K562 (cell line): Measurements from ENCODE around the gene SSBP2. TPM values are rescaled to one million over a fixed set of nuclear protein-coding genes. Genes with fewer than 3 reads are reported as not detected.
A peak's percentile ranks its signal among the peaks of the same experiment; 100 is the strongest.

Experiments used
- ATF7 ChIP-seq: fragments of 450-650 bp; IDR thresholded peaks from 2 replicates; pipeline ENCODE4 v1.7.1; 2014; ENCODE audit warnings: mild to moderate bottlenecking, moderate library complexity
- BCL6 ChIP-seq: fragments of 250-450 bp; sonication (Bioruptor Pico); IDR thresholded peaks from 2 replicates; pipeline ENCODE4 v1.4.0; 2020
- BRD9 ChIP-seq: fragments of 450-650 bp; IDR thresholded peaks from 2 replicates; pipeline ENCODE4 v1.6.1; 2018; ENCODE audit warnings: low read depth; ENCODE audit not compliant: partially characterized antibody
- CBX8 ChIP-seq: fragments of 200-600 bp; sonication (generic); IDR thresholded peaks from 2 replicates; pipeline ENCODE4 v1.6.1; 2012; ENCODE audit warnings: borderline replicate concordance, mixed run types, low read depth, mild to moderate bottlenecking, moderate library complexity, mixed read lengths, low read length, control low read depth, inconsistent platforms; ENCODE audit not compliant: poor library complexity, severe bottlenecking; ENCODE audit errors: extremely low read depth
- ESRRA ChIP-seq: fragments of 450-650 bp; IDR thresholded peaks from 2 replicates; pipeline ENCODE4 v1.6.1; 2014; ENCODE audit warnings: low read depth, mild to moderate bottlenecking, moderate library complexity, borderline replicate concordance
- FIP1L1 ChIP-seq: fragments of 200-400 bp; formaldehyde crosslinking; IDR thresholded peaks from 2 replicates; pipeline ENCODE4 v1.6.1; 2018; ENCODE audit warnings: mild to moderate bottlenecking, low read depth, low read length; ENCODE audit not compliant: poor library complexity, severe bottlenecking
- FOSL1 ChIP-seq: fragments of 200-800 bp; sonication (Bioruptor generic); conservative IDR thresholded peaks from 2 replicates; pipeline ENCODE4 v1.6.1; 2016; ENCODE audit warnings: missing genetic modification characterization, missing compliant biosample characterization
- HDAC1 ChIP-seq, 2 experiments: fragments of 450-650 bp; IDR thresholded peaks; 2 replicates each; pipeline ENCODE4 v1.6.1; 2016 to 2017; ENCODE audit warnings: inconsistent platforms in 1 of 2, mild to moderate bottlenecking in 1 of 2, moderate library complexity in 1 of 2
- HMG20A ChIP-seq: fragments of 450-650 bp; formaldehyde crosslinking; conservative IDR thresholded peaks from 2 replicates; pipeline ENCODE4 v1.4.0; 2020; ENCODE audit warnings: mild to moderate bottlenecking, mixed read lengths
- KDM2B ChIP-seq: fragments of 250-450 bp; sonication (Bioruptor Pico); IDR thresholded peaks from 2 replicates; pipeline ENCODE4 v1.8.0; 2021; ENCODE audit warnings: mild to moderate bottlenecking, moderate library complexity
- MCM5 ChIP-seq: fragments of 450-650 bp; IDR thresholded peaks from 2 replicates; pipeline ENCODE4 v1.6.1; 2016; ENCODE audit warnings: low read depth
- RBM14 ChIP-seq: fragments of 200-400 bp; formaldehyde crosslinking; IDR thresholded peaks from 2 replicates; pipeline ENCODE4 v1.6.1; 2018; ENCODE audit warnings: low read depth, mild to moderate bottlenecking, low read length, moderate library complexity, borderline replicate concordance; ENCODE audit not compliant: insufficient read depth
- RBM25 ChIP-seq: fragments of 200-400 bp; formaldehyde crosslinking; IDR thresholded peaks from 2 replicates; pipeline ENCODE4 v1.6.1; 2018; ENCODE audit warnings: low read length, low read depth, moderate library complexity; ENCODE audit not compliant: severe bottlenecking
- SMARCA4 ChIP-seq: fragments of 450-650 bp; IDR thresholded peaks from 2 replicates; pipeline ENCODE4 v1.6.1; 2016
- SNAPC5 ChIP-seq: fragments of 250-450 bp; sonication (Bioruptor Pico); IDR thresholded peaks from 2 replicates; pipeline ENCODE4 v1.8.0; 2021; ENCODE audit warnings: moderate library complexity, mild to moderate bottlenecking, inconsistent platforms
- SRSF1 ChIP-seq: fragments of 200-400 bp; formaldehyde crosslinking; IDR thresholded peaks from 2 replicates; pipeline ENCODE4 v1.6.1; 2017; ENCODE audit warnings: mild to moderate bottlenecking, low read depth, low read length, moderate library complexity
- STAT5B ChIP-seq: fragments of 250-450 bp; sonication (Bioruptor Pico); IDR thresholded peaks from 2 replicates; pipeline ENCODE4 v1.8.0; 2021; ENCODE audit warnings: mild to moderate bottlenecking, inconsistent platforms
- TAF1 ChIP-seq: IDR thresholded peaks from 2 replicates; pipeline ENCODE4 v1.6.1; 2011; ENCODE audit warnings: mild to moderate bottlenecking, low read length, moderate library complexity; ENCODE audit not compliant: insufficient read depth, control insufficient read depth, severe bottlenecking; ENCODE audit errors: extremely low read depth
- TAF9B ChIP-seq: fragments of 450-650 bp; IDR thresholded peaks from 2 replicates; pipeline ENCODE4 v1.6.1; 2018; ENCODE audit warnings: mild to moderate bottlenecking; ENCODE audit not compliant: partially characterized antibody
- ZBTB7A ChIP-seq: IDR thresholded peaks from 2 replicates; pipeline ENCODE4 v1.6.1; 2011; ENCODE audit warnings: low read depth, mild to moderate bottlenecking, low read length, moderate library complexity, borderline replicate concordance; ENCODE audit not compliant: control insufficient read depth
- ZBTB8A ChIP-seq: fragments of 450-650 bp; IDR thresholded peaks from 2 replicates; pipeline ENCODE4 v1.6.1; 2018; ENCODE audit warnings: mild to moderate bottlenecking, moderate library complexity; ENCODE audit not compliant: partially characterized antibody
- ZKSCAN3 ChIP-seq: fragments of 250-450 bp; sonication (Bioruptor Pico); IDR thresholded peaks from 2 replicates; pipeline ENCODE4 v1.4.0; 2020
- ZNF140 ChIP-seq: fragments of 250-450 bp; sonication (Bioruptor Pico); IDR thresholded peaks from 2 replicates; pipeline ENCODE4 v1.8.0; 2021; ENCODE audit warnings: moderate library complexity, mild to moderate bottlenecking, inconsistent platforms
- ZNF224 ChIP-seq: sonication (generic); formaldehyde crosslinking; IDR thresholded peaks from 2 replicates; pipeline ENCODE4 v1.8.0; 2022; ENCODE audit warnings: mild to moderate bottlenecking, missing genetic modification reagents
- ZNF232 ChIP-seq: sonication (generic); formaldehyde crosslinking; IDR thresholded peaks from 2 replicates; pipeline ENCODE4 v1.8.0; 2022; ENCODE audit warnings: mild to moderate bottlenecking, missing genetic modification reagents
- ZNF41 ChIP-seq: fragments of 250-450 bp; sonication (Bioruptor Pico); conservative IDR thresholded peaks from 2 replicates; pipeline ENCODE4 v1.4.0; 2020; ENCODE audit warnings: mild to moderate bottlenecking
- ZNF57 ChIP-seq: fragments of 450-650 bp; formaldehyde crosslinking; IDR thresholded peaks from 2 replicates; pipeline ENCODE4 v1.4.0; 2020; ENCODE audit warnings: mild to moderate bottlenecking, moderate library complexity
- ZNF766 ChIP-seq: fragments of 200-800 bp; sonication (Bioruptor generic); conservative IDR thresholded peaks from 2 replicates; pipeline ENCODE4 v1.6.1; 2016; ENCODE audit warnings: missing genetic modification characterization, missing compliant biosample characterization
- ZNF79 ChIP-seq: fragments of 250-450 bp; sonication (Bioruptor Pico); IDR thresholded peaks from 2 replicates; pipeline ENCODE4 v1.4.0; 2020; ENCODE audit warnings: low read depth, mild to moderate bottlenecking, moderate library complexity
- polyA plus RNA-seq, 8 experiments: library from polyadenylated mRNA; depleted of rRNA in 4 of 8; stranded (reverse) in 5 of 8; unstranded in 3 of 8; fragments of >200 nt; fragmentation: Nextera tagmentation in 2 of 8; fragmentation: Illumina TruSeq in 1 of 8; extraction: Ambion mirVana in 2 of 8; extraction: Trizol in 1 of 8; gene quantifications; 2 replicates each; pipeline versions ENCODE4 v1.2.1 to v1.2.3, GENCODE V29; 2011 to 2014; ENCODE audit warnings: inconsistent platforms in 1 of 8, missing spikeins in 1 of 8
- total RNA-seq, 7 experiments: library from RNA; depleted of rRNA in 6 of 7; stranded (reverse); fragments of >200 nt in 6 of 7; fragmentation: Illumina TruSeq in 2 of 7; extraction: Trizol in 2 of 7; gene quantifications; 2 replicates each; pipeline versions ENCODE4 v1.2.1 to v1.2.3, GENCODE V29; 2011 to 2021; ENCODE audit warnings: low replicate concordance in 1 of 7
- TF ChIP-seq, protein P1 (sequence below): sonication (generic); formaldehyde crosslinking; IDR thresholded peaks from 2 replicates; pipeline ENCODE4 v1.8.0; 2022; ENCODE audit warnings: mild to moderate bottlenecking, missing genetic modification reagents

SSBP2 gene
- total and polyA plus RNA-seq, 9 of the 15 experiments (the other 6 are each of a cell fraction or from before 2014, with no cell fraction given) = 22.3 to 133 (median 42.1) TPM

GRCh38 chr5:81751009-81751835 is at the start of gene SSBP2 (continued):
- no peak for TF ChIP-seq CBX8
- TF ChIP-seq ESRRA = peak; percentile 45; the same call in 1 of the 2 replicates
- TF ChIP-seq ZNF57 (CRISPR knock-in tag) = no peak
- TF ChIP-seq SMARCA4 = no peak
- TF ChIP-seq MCM5 = no peak
- no peak for TF ChIP-seq ZNF140 (CRISPR knock-in tag)
- TF ChIP-seq RBM14 = 0 out of 2 replicates have a peak, but pooled peaks have one; percentile 72
- TF ChIP-seq, protein P1, sequence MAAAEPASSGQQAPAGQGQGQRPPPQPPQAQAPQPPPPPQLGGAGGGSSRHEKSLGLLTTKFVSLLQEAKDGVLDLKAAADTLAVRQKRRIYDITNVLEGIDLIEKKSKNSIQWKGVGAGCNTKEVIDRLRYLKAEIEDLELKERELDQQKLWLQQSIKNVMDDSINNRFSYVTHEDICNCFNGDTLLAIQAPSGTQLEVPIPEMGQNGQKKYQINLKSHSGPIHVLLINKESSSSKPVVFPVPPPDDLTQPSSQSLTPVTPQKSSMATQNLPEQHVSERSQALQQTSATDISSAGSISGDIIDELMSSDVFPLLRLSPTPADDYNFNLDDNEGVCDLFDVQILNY = no peak
- no peak for TF ChIP-seq ZBTB8A
- peak; percentile 62 for TF ChIP-seq FOSL1 (tag)
- no peak for TF ChIP-seq ZNF41 (CRISPR knock-in tag)
- TF ChIP-seq ZNF232 (CRISPR knock-in tag) = no peak
- TF ChIP-seq TAF9B = peak; percentile 78
- TF ChIP-seq SRSF1 = peak; percentile 98
- TF ChIP-seq BCL6 (CRISPR knock-in tag) = no peak
- peak; percentile 20 for TF ChIP-seq ZBTB7A
- peak; percentile 65 for TF ChIP-seq ATF7
- no peak for TF ChIP-seq SNAPC5 (CRISPR knock-in tag)
- TF ChIP-seq ZNF766 (CRISPR knock-in tag) = peak; percentile 36; the same call in 1 of the 2 replicates
- no peak for TF ChIP-seq ZNF79
- peak; percentile 90 for TF ChIP-seq FIP1L1
- peak in 1 of 2 experiments; percentile 91; a peak in 1 of 4 replicates for TF ChIP-seq HDAC1 (IDR thresholded peaks at IDR 0.05)
- TF ChIP-seq HMG20A (CRISPR knock-in tag) = no peak
- peak; percentile 3 for TF ChIP-seq RBM25
- TF ChIP-seq TAF1 = peak; percentile 94
- TF ChIP-seq KDM2B = peak; percentile 79; the same call in 1 of the 2 replicates
- no peak for TF ChIP-seq STAT5B (CRISPR knock-in tag)
- no peak for TF ChIP-seq ZKSCAN3 (CRISPR knock-in tag)
- peak; percentile 30 for TF ChIP-seq BRD9
- no peak for TF ChIP-seq ZNF224 (CRISPR knock-in tag)
